CD14-positive monocyte (primary cell): Measurements from ENCODE around the gene ZMYND10. TPM values are rescaled to one million over a fixed set of nuclear protein-coding genes. Genes with fewer than 3 reads are reported as not detected.
A peak's percentile ranks its signal among the peaks of the same experiment; 100 is the strongest.

ENCODE experiments used
- DNase-seq, 3 donors: peaks; one replicate each; pipeline ENCODE4 v3.0.0-alpha.2; 2011 to 2022
- H2AFZ ChIP-seq: 2 replicates; pipeline ENCODE4 v1.6.0; 2012; ENCODE audit warnings: mild to moderate bottlenecking, low read depth, low read length, inconsistent platforms; ENCODE audit not compliant: insufficient read depth, poor library complexity, severe bottlenecking
- H3K27ac ChIP-seq, 2 donors: 1 replicate in 1 of 2; 2 replicates in 1 of 2; pipeline ENCODE4 v1.5.1; 2012 to 2013; ENCODE audit warnings: low read length in 2 of 2, control low read depth in 1 of 2, inconsistent platforms in 1 of 2, low read depth in 1 of 2, mild to moderate bottlenecking in 1 of 2
- H3K27me3 ChIP-seq, 2 donors: one replicate each; pipeline versions ENCODE4 v1.6.0 to v1.6.1; 2011 to 2013; ENCODE audit warnings: low read length in 2 of 2; ENCODE audit not compliant: control insufficient read depth in 2 of 2, insufficient read depth in 2 of 2
- H3K36me3 ChIP-seq, 2 donors: replicated peaks in 1 of 2; 1 replicate in 1 of 2; 2 replicates in 1 of 2; pipeline versions ENCODE4 v1.5.1 to v1.6.1; 2012 to 2013; ENCODE audit warnings: low read length in 2 of 2, control low read depth in 1 of 2, inconsistent platforms in 1 of 2, mild to moderate bottlenecking in 1 of 2; ENCODE audit not compliant: insufficient read depth in 2 of 2, control insufficient read depth in 1 of 2
- H3K4me1 ChIP-seq, 2 donors: 1 replicate in 1 of 2; 2 replicates in 1 of 2; pipeline versions ENCODE4 v1.5.1 to v1.6.1; 2012 to 2013; ENCODE audit warnings: low read length in 2 of 2, control low read depth in 1 of 2, inconsistent platforms in 1 of 2, mild to moderate bottlenecking in 1 of 2, moderate library complexity in 1 of 2; ENCODE audit not compliant: insufficient read depth in 2 of 2, control insufficient read depth in 1 of 2
- H3K4me2 ChIP-seq: replicated peaks from 2 replicates; pipeline ENCODE3; 2012; ENCODE audit warnings: low read length, moderate library complexity, mild to moderate bottlenecking; ENCODE audit not compliant: poor library complexity, severe bottlenecking; ENCODE audit errors: extremely low read depth
- H3K4me3 ChIP-seq, 3 experiments: fragments of 200-600 bp in 1 of 3; sonication (generic) in 1 of 3; replicated peaks in 1 of 3; 1 replicate in 2 of 3; 2 replicates in 1 of 3; pipeline ENCODE4 v1.5.1; 2011 to 2013; ENCODE audit warnings: low read length in 3 of 3, mild to moderate bottlenecking in 3 of 3, control low read depth in 2 of 3, low read depth in 2 of 3, inconsistent platforms in 1 of 3, moderate library complexity in 1 of 3
- H3K79me2 ChIP-seq: 2 replicates; pipeline ENCODE4 v1.6.0; 2012; ENCODE audit warnings: mild to moderate bottlenecking, control low read depth, inconsistent platforms, low read length, moderate library complexity; ENCODE audit not compliant: insufficient read depth
- H3K9ac ChIP-seq: 2 replicates; pipeline ENCODE4 v1.6.0; 2017; ENCODE audit warnings: low read length, mild to moderate bottlenecking; ENCODE audit not compliant: insufficient read depth, poor library complexity, severe bottlenecking
- H3K9me3 ChIP-seq, 2 donors: replicated peaks in 1 of 2; 1 replicate in 1 of 2; 2 replicates in 1 of 2; pipeline versions ENCODE4 v1.5.1 to v1.6.1; 2012 to 2013; ENCODE audit warnings: low read length in 2 of 2, control low read depth in 1 of 2; ENCODE audit not compliant: control insufficient read depth in 1 of 2, insufficient read depth in 1 of 2
- H4K20me1 ChIP-seq: 2 replicates; pipeline ENCODE4 v1.6.0; 2012; ENCODE audit warnings: mild to moderate bottlenecking, low read length, control low read depth, moderate library complexity; ENCODE audit not compliant: insufficient read depth
- H3K27ac Mint-ChIP-seq, 7 donors: one replicate each; pipeline ENCODE4 v1.8.0; 2020; ENCODE audit warnings: mild to moderate bottlenecking in 7 of 7, mixed read lengths in 7 of 7, moderate library complexity in 6 of 7, inconsistent platforms in 2 of 7
- H3K27me3 Mint-ChIP-seq, 3 donors: one replicate each; pipeline ENCODE4 v1.8.0; 2021 to 2022; ENCODE audit warnings: low read depth in 3 of 3, mild to moderate bottlenecking in 3 of 3, mixed read lengths in 3 of 3, moderate library complexity in 3 of 3, inconsistent platforms in 1 of 3
- H3K36me3 Mint-ChIP-seq, 2 donors: one replicate each; pipeline ENCODE4 v1.8.0; 2020; ENCODE audit warnings: mixed read lengths in 2 of 2, inconsistent platforms in 1 of 2, mild to moderate bottlenecking in 1 of 2
- H3K4me1 Mint-ChIP-seq: one replicate; pipeline ENCODE4 v1.8.0; 2020; ENCODE audit warnings: mild to moderate bottlenecking, mixed read lengths
- H3K4me3 Mint-ChIP-seq, 2 donors: one replicate each; pipeline ENCODE4 v1.8.0; 2020; ENCODE audit warnings: mild to moderate bottlenecking in 2 of 2, mixed read lengths in 2 of 2, moderate library complexity in 1 of 2
- H3K9me3 Mint-ChIP-seq, 7 donors: one replicate each; pipeline ENCODE4 v1.8.0; 2020 to 2022; ENCODE audit warnings: mixed read lengths in 7 of 7, mild to moderate bottlenecking in 6 of 7, moderate library complexity in 6 of 7, inconsistent platforms in 2 of 7
- CTCF ChIP-seq: fragments of 200-600 bp; IDR thresholded peaks from one replicate; pipeline ENCODE4 v1.8.0; 2022; ENCODE audit warnings: antibody characterized with exemption, mild to moderate bottlenecking
- WGBS: methylation state at CpG from one replicate; pipeline ENCODE4 v1.1.5; 2013; ENCODE audit warnings: missing lambda C conversion rate; ENCODE audit not compliant: insufficient coverage; 5-methylcytosine and 5-hydroxymethylcytosine counted together
- intact Hi-C, 2 donors: fragments of 100-400 bp; cut with micrococcal nuclease; formaldehyde crosslinking; loops; one replicate each; pipeline versions ENCODE4 v1.15.0 to v1.15.1; 2023
- polyA plus RNA-seq, 3 donors: library from polyadenylated mRNA; depleted of rRNA in 1 of 3; unstranded in 2 of 3; stranded (reverse) in 1 of 3; fragments of 300-500 nt in 2 of 3; fragments of >200 nt in 1 of 3; fragmentation: Illumina TruSeq in 2 of 3; gene quantifications; 1 replicate in 2 of 3; 2 replicates in 1 of 3; pipeline ENCODE4 v1.2.3, GENCODE V29; 2012 to 2021

The ZMYND10 gene
- polyA plus RNA-seq, 3 donors = 0.12 to 1.7 (median 0.19) TPM

DNA sequence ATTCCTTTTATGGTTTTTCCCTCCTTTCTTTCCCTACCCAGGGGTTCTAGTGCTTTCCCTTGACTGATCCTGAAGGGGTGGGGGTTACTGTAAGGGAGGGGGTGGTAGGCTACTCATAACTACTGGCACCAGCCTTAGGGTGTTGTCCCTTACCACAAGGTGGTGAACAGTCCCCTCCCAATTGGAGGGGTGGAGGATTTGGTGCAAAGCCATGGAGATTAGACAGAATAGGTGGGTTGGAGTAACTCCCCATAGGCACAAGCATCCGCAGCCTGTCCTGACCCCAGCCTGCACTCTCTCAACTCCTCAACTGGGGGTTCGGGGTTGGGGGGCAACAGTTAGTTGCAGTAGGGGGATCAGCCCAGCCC, 20.4 kb downstream of the ZMYND10 start:
- H3K9ac ChIP-seq = no peak overlapping the region
- TF ChIP-seq CTCF = no peak
- no peaks in the 10 kb centered on the region for H3K9me3 ChIP-seq
- DNase-seq = no peak
- Mint-ChIP-seq H3K4me3 (no peak overlapping the region), H3K36me3 (peaks cover 11 to 31% of the 10 kb centered on the region in 2 donors), H3K4me1 (peaks cover 67% of the 10 kb centered on the region), H3K27ac (peak overlapping the region; percentile 50 to 85 (median 76)), H3K9me3 (no peaks in the 10 kb centered on the region), H3K27me3 (peaks cover 0 to 2% (median 1%) of the 10 kb centered on the region in 3 donors)
- peaks cover 28% of the 10 kb centered on the region for H4K20me1 ChIP-seq
- no peaks in the 10 kb centered on the region for H3K27me3 ChIP-seq
- no peak overlapping the region for H3K4me3 ChIP-seq
- intact Hi-C loops = loop anchor here in 1 of 2 donors (2.0 kb wide), 1 partner anchor 32 kb away; the partner anchor contains the start of gene IFRD2
- H3K4me2 ChIP-seq = no peak overlapping the region
- peaks cover 9 to 15% of the 10 kb centered on the region in 2 donors for H3K36me3 ChIP-seq
- H3K27ac ChIP-seq = peak overlapping the region in 1 of 2 donors; percentile 56
- no peak overlapping the region for H2AFZ ChIP-seq
- peaks cover 70 to 85% of the 10 kb centered on the region in 2 donors for H3K4me1 ChIP-seq
- no CpG with 5 or more reads among the region's 2 CpGs for WGBS
- H3K79me2 ChIP-seq = peaks cover 29% of the 10 kb centered on the region

GRCh38 chr3:50324351-50325112, 21.0 kb downstream of the ZMYND10 start:
- peak overlapping the region; percentile 87 for H3K4me2 ChIP-seq
- intact Hi-C loops = loop anchor here in 1 of 2 donors (2.0 kb wide), 1 partner anchor 32 kb away; the partner anchor contains the start of gene IFRD2
- Mint-ChIP-seq H3K27ac (peak overlapping the region in 6 of 7 donors; percentile 46 to 89 (median 74)), H3K9me3 (no peaks in the 10 kb centered on the region), H3K4me3 (no peak overlapping the region), H3K27me3 (peaks cover 0 to 5% (median 2%) of the 10 kb centered on the region in 3 donors), H3K36me3 (peaks cover 7 to 30% of the 10 kb centered on the region in 2 donors), H3K4me1 (peaks cover 72% of the 10 kb centered on the region)
- DNase-seq = peak; percentile 49 to 67 (median 62)
- H3K27ac ChIP-seq = peak overlapping the region; percentile 77 to 97
- H2AFZ ChIP-seq = no peak overlapping the region
- H3K27me3 ChIP-seq = no peaks in the 10 kb centered on the region
- peaks cover 34% of the 10 kb centered on the region for H3K79me2 ChIP-seq
- 78% methylated on average over 3 of the region's 4 CpGs for WGBS
- H3K9ac ChIP-seq = no peak overlapping the region
- peaks cover 23% of the 10 kb centered on the region for H4K20me1 ChIP-seq
- peak overlapping the region in 1 of 3 experiments; percentile 90 for H3K4me3 ChIP-seq
- TF ChIP-seq CTCF = peak; percentile 99
- no peaks in the 10 kb centered on the region for H3K9me3 ChIP-seq
- H3K36me3 ChIP-seq = peaks cover 3 to 14% of the 10 kb centered on the region in 2 donors
- peaks cover 75 to 90% of the 10 kb centered on the region in 2 donors for H3K4me1 ChIP-seq
